Measurements from ENCODE around the gene MTERF2.
A peak's percentile ranks its signal among the peaks of the same experiment; 100 is the strongest.
"Not testable (repeated sequence)": the region's sequence is repeated elsewhere in the genome, so short reads cannot be mapped to it uniquely, and the experiment has no call there.

Gene MTERF2

GRCh38 chr12:106986625-106987389 lies at the start of gene MTERF2:
Gene MTERF2 (minus strand): TSS chr12:106987146. CDS start chr12:106978714, 8,432 bp downstream.
- peak; percentile 98 for DNase-seq

GRCh38 chr12:107035733-107036132 lies 48.8 kb upstream of the MTERF2 start:
- DNase-seq, result no peak

GRCh38 chr12:107033758-107034739 lies 47.1 kb upstream of the MTERF2 start:
- no peak for DNase-seq

GRCh38 chr12:107032266-107032665 lies 45.3 kb upstream of the MTERF2 start:
- DNase-seq, result no peak

- no peak for DNase-seq
Observed at GRCh38 chr12:107031061-107031460, 44.1 kb upstream of the MTERF2 start.

GRCh38 chr12:107029081-107029480 lies 42.1 kb upstream of the MTERF2 start:
- peak; percentile 28 for DNase-seq

- no peak for DNase-seq
Observed at GRCh38 chr12:107027636-107028053, 40.7 kb upstream of the MTERF2 start.

GRCh38 chr12:107026806-107027635 lies 40.1 kb upstream of the MTERF2 start:
- no peak for DNase-seq

GRCh38 chr12:107026356-107026755 lies 39.4 kb upstream of the MTERF2 start:
- DNase-seq, result not testable (repeated sequence)

- DNase-seq, result no peak
Observed at GRCh38 chr12:107025671-107026070, 38.7 kb upstream of the MTERF2 start.

- no peak for DNase-seq
Observed at GRCh38 chr12:107019546-107019945, 32.6 kb upstream of the MTERF2 start.

GRCh38 chr12:107017042-107017441 lies 30.1 kb upstream of the MTERF2 start:
- no peak for DNase-seq

- DNase-seq, result no peak
Observed at GRCh38 chr12:107014055-107014454, 27.1 kb upstream of the MTERF2 start.

- DNase-seq, result no peak
Observed at GRCh38 chr12:107012736-107013425, 25.9 kb upstream of the MTERF2 start.

- DNase-seq, result no peak
Observed at GRCh38 chr12:107011519-107011918, 24.6 kb upstream of the MTERF2 start.

GRCh38 chr12:107007411-107007810 lies 20.5 kb upstream of the MTERF2 start:
- DNase-seq, result no peak

- not testable (repeated sequence) for DNase-seq
Observed at GRCh38 chr12:107002665-107003064, 15.7 kb upstream of the MTERF2 start.

GRCh38 chr12:106999446-106999845 lies 12.5 kb upstream of the MTERF2 start:
- no peak for DNase-seq

- DNase-seq, result no peak
Observed at GRCh38 chr12:106997916-106998315, 11.0 kb upstream of the MTERF2 start.

GRCh38 chr12:106996102-106996501 lies 9.2 kb upstream of the MTERF2 start:
- not testable (repeated sequence) for DNase-seq

GRCh38 chr12:106994579-106995220 lies 7.8 kb upstream of the MTERF2 start:
- DNase-seq, result no peak

GRCh38 chr12:106987846-106988245 lies 900 bp upstream of the MTERF2 start:
- no peak for DNase-seq
